GM12892 (cell line): ENCODE results near the gene PHF21B.

Experiments used
- POLR2A ChIP-seq: IDR thresholded peaks from 2 replicates; pipeline ENCODE4 v1.6.1; 2011; ENCODE audit warnings: low read depth, low read length, control low read depth
- POLR2AphosphoS5 ChIP-seq: IDR thresholded peaks from 2 replicates; pipeline ENCODE4 v1.6.1; 2011; ENCODE audit warnings: low read depth, low read length, control low read depth
- TAF1 ChIP-seq: IDR thresholded peaks from 2 replicates; pipeline ENCODE4 v1.6.1; 2011; ENCODE audit warnings: low read depth, mild to moderate bottlenecking, control low read depth, low read length, borderline replicate concordance

GRCh38 chr22:45059296-45059695 is 49.5 kb upstream of the PHF21B start:
- TF ChIP-seq POLR2AphosphoS5 (no peak), TAF1 (no peak), POLR2A (no peak)
